ENCODE measurements around the gene SAPCD1. TPM values are rescaled to one million over a fixed set of nuclear protein-coding genes. Genes with fewer than 3 reads are reported as not detected.
"Not testable (repeated sequence)": the region's sequence is repeated elsewhere in the genome, so short reads cannot be mapped to it uniquely, and the experiment has no call there.

The SAPCD1 gene
- total RNA-seq, 2 experiments from 2014 or later, result 11.3 to 13.2 TPM

DNA sequence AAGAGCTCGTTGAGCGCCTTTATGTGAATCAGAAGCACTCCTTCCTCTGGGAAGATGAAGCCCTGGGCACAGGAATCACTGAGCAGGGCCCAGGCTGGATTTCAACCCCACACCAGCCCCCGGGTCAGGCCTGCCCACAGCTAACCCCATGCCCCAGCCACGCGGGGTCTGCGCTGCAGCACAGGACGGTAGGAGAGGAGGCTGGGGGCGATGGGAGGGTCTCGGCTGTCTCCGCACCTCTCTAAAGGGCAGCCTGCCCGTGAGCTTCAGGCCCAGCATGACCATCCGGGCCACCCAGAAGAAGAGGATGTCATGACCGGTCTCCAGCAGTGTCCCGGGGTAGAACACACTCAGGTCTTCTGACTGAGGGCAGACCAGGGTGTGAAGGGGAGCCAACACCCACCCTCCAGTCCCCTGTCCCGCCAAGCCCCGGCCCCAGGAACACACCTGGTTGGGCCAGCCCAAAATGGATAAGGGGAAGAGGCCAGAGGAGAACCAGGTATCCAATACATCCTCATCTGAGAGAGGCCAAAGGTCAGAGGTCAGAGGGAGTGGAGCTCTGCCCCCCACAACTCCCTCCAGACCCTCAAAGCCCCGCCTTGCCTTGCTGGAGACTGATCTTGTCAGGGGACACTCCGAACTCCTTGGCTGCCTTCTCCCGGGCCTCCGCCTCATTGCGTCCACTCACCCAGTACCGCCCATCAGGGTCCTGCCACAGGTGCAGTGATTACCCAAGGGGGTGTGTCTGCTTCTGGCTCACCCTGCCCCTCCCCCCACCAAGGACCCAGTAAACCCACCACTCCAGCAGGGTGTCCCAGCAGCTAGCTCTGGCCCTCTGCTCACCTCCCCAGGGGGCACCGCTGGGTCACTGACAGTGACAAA, 19.0 kb downstream of the SAPCD1 start:
- Mint-ChIP-seq H3K27me3 (no peaks in the 10 kb centered on the region), H3K9me3 (no peaks in the 10 kb centered on the region), H3K4me3 (no peak overlapping the region), H3K27ac (no peak overlapping the region), H3K36me3 (peaks cover 43% of the 10 kb centered on the region), H3K4me1 (ENCODE audit: low read depth) (peaks cover 14% of the 10 kb centered on the region)
- DNase-seq, result no peak
- POLR2A ChIA-PET, result no interaction called here
- intact Hi-C loops (cut with micrococcal nuclease), result no loop called here
- CTCF ChIA-PET, result interaction anchor here (1.0 to 3.3 kb wide), 3 partner anchors 9 to 14 kb away, joined by 3 to 15 read pairs (median 5); partner anchors contain the start of gene VARS1

DNA sequence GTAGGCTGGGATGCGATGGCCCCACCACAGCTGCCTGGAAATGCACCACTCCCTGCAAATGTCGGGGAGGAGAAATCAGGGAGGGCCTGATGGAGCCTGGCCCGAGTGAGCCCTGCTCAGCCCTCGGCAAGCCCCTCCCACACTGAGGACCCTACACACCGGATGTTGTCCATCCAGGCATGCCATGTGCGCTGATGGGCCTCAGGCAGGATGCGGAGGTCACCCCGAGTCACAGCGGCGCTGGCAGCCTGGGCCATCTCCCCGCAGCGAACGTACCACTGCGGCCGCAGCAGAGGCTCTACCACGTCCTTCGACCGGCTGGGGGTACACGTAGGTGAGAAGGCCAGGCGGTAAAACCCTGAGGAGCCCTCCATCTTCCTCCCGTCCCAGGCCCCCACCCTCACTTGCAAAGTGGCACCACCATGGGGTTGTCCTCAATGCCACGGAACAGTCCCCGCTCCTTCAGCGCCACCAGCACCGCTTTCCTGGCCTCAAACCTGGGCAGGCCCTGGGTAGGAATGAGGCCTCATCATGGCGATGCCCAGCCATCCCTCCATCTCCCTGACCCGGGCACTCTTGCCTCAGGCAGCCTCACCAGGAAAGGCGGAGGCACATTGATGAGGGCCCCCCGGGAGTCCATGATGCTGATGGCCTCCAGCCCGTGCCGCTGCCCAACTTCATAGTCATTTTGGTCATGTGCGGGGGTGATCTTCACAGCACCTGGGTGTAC, 19.8 kb downstream of the SAPCD1 start:
- peaks cover 43% of the 10 kb centered on the region for H3K36me3 Mint-ChIP-seq
- H3K27me3 Mint-ChIP-seq, result no peaks in the 10 kb centered on the region
- DNase-seq, result no peak
- H3K4me1 Mint-ChIP-seq (ENCODE audit: low read depth), result peaks cover 6% of the 10 kb centered on the region
- H3K27ac Mint-ChIP-seq, result no peak overlapping the region
- intact Hi-C loops (cut with micrococcal nuclease), result no loop called here
- POLR2A ChIA-PET, result no interaction called here
- CTCF ChIA-PET, result interaction anchor here (1.3 to 3.3 kb wide), 2 partner anchors 13 to 14 kb away, joined by 5 to 15 read pairs; partner anchors contain the start of gene VARS1
- no peaks in the 10 kb centered on the region for H3K9me3 Mint-ChIP-seq
- no peak overlapping the region for H3K4me3 Mint-ChIP-seq

- no peaks in the 10 kb centered on the region for H3K27me3 Mint-ChIP-seq
- intact Hi-C loops (cut with micrococcal nuclease), result no loop called here
- H3K4me3 Mint-ChIP-seq, result no peak overlapping the region
- H3K27ac Mint-ChIP-seq, result no peak overlapping the region
- peaks cover 3% of the 10 kb centered on the region for H3K4me1 Mint-ChIP-seq (ENCODE audit: low read depth)
- no peak for DNase-seq
- CTCF ChIA-PET, result interaction anchor here (1.7 kb wide), 1 partner anchor 11 kb away, joined by 5 read pairs; the partner anchor contains the start of gene VARS1
- H3K36me3 Mint-ChIP-seq, result peaks cover 42% of the 10 kb centered on the region
- POLR2A ChIA-PET, result interaction anchor here (0.7 to 1.1 kb wide), 3 partner anchors 14 to 94 kb away, joined by 3 read pairs; no protein-coding TSS in a partner anchor
- H3K9me3 Mint-ChIP-seq, result no peaks in the 10 kb centered on the region
Measured at GRCh38 chr6:31784098-31784925, 21.9 kb downstream of the SAPCD1 start.

DNA sequence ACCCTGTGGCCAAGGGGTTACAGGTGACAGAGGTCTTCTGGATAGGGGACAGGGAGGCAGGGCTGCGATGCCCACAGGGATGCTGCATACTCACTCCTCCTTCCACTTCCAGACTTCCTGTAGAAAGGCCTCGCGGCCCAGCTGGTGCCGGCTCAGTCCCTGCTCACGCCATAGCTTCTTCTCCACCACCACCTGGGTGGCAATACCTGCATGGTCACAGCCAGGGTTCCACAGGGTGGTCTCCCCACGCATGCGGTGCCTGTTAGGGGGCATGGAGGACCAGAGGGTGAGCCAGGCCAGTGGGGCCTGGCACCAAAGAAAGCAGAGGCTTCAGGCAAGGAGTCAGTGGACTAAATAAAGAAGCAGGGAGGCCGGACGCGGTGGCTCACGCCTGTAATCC, 23.0 kb downstream of the SAPCD1 start:
- no peak overlapping the region for H3K27ac Mint-ChIP-seq
- no peak overlapping the region for H3K4me3 Mint-ChIP-seq
- intact Hi-C loops (cut with micrococcal nuclease), result no loop called here
- ChIA-PET CTCF (interaction anchor here (0.6 to 1.8 kb wide), 3 partner anchors 10 to 17 kb away, joined by 3 to 8 read pairs (median 5); partner anchors contain the start of gene VARS1), POLR2A (interaction anchor here (0.9 kb wide), 1 partner anchor 101 kb away, joined by 3 read pairs; no protein-coding TSS in a partner anchor)
- peaks cover 43% of the 10 kb centered on the region for H3K36me3 Mint-ChIP-seq
- DNase-seq, result no peak
- H3K27me3 Mint-ChIP-seq, result no peaks in the 10 kb centered on the region
- peaks cover 6% of the 10 kb centered on the region for H3K4me1 Mint-ChIP-seq (ENCODE audit: low read depth)
- H3K9me3 Mint-ChIP-seq, result no peaks in the 10 kb centered on the region

- Mint-ChIP-seq H3K9me3 (no peaks in the 10 kb centered on the region), H3K36me3 (peaks cover 28% of the 10 kb centered on the region), H3K4me3 (no peak overlapping the region), H3K27me3 (no peaks in the 10 kb centered on the region), H3K27ac (peak overlapping the region; percentile 55), H3K4me1 (ENCODE audit: low read depth) (peaks cover 31% of the 10 kb centered on the region)
- CTCF ChIA-PET, result interaction anchor here (0.6 to 2.6 kb wide), 17 partner anchors 8 to 250 kb away, joined by 3 to 18 read pairs (median 6); partner anchors contain the start of genes CLIC1, HSPA1B, LSM2 and MSH5
- intact Hi-C loops (cut with micrococcal nuclease), result no loop called here
- POLR2A ChIA-PET, result interaction anchor here (1.0 to 1.3 kb wide), 2 partner anchors 42 to 116 kb away, joined by 3 to 5 read pairs; no protein-coding TSS in a partner anchor
- DNase-seq, result peak; percentile 50
Measured at GRCh38 chr6:31791324-31792089, 29.1 kb downstream of the SAPCD1 start.

GRCh38 chr6:31792090-31792374, 29.6 kb downstream of the SAPCD1 start:
- Mint-ChIP-seq H3K27ac (no peak overlapping the region), H3K36me3 (peaks cover 25% of the 10 kb centered on the region), H3K9me3 (no peaks in the 10 kb centered on the region), H3K27me3 (no peaks in the 10 kb centered on the region), H3K4me1 (ENCODE audit: low read depth) (peaks cover 32% of the 10 kb centered on the region), H3K4me3 (no peak overlapping the region)
- POLR2A ChIA-PET, result no interaction called here
- intact Hi-C loops (cut with micrococcal nuclease), result no loop called here
- DNase-seq, result no peak
- CTCF ChIA-PET, result interaction anchor here (0.6 to 2.0 kb wide), 8 partner anchors 8 to 74 kb away, joined by 3 to 14 read pairs (median 8); partner anchors contain the start of genes LSM2, MSH5 and VWA7

GRCh38 chr6:31792761-31793171, 30.3 kb downstream of the SAPCD1 start:
- POLR2A ChIA-PET, result no interaction called here
- Mint-ChIP-seq H3K36me3 (peaks cover 29% of the 10 kb centered on the region), H3K4me1 (ENCODE audit: low read depth) (peaks cover 40% of the 10 kb centered on the region), H3K4me3 (no peak overlapping the region), H3K27ac (peak overlapping the region; percentile 10), H3K9me3 (no peaks in the 10 kb centered on the region), H3K27me3 (no peaks in the 10 kb centered on the region)
- peak; percentile 40 for DNase-seq
- intact Hi-C loops (cut with micrococcal nuclease), result no loop called here
- CTCF ChIA-PET, result interaction anchor here (0.7 to 0.8 kb wide), 2 partner anchors 28 to 34 kb away, joined by 3 read pairs; no protein-coding TSS in a partner anchor

GRCh38 chr6:31793927-31794245, 31.4 kb downstream of the SAPCD1 start:
- H3K27ac Mint-ChIP-seq, result peak overlapping the region; percentile 84
- CTCF ChIA-PET, DNase-seq, H3K27me3 Mint-ChIP-seq, H3K9me3 Mint-ChIP-seq, POLR2A ChIA-PET: not testable (repeated sequence)
- intact Hi-C loops (cut with micrococcal nuclease), result loop anchor here (2.0 kb wide), 2 partner anchors 17 to 33 kb away; partner anchors contain the start of genes HSPA1B and VWA7
- peaks cover 46% of the 10 kb centered on the region for H3K4me1 Mint-ChIP-seq (ENCODE audit: low read depth)
- H3K4me3 Mint-ChIP-seq, result peak overlapping the region; percentile 98
- peaks cover 28% of the 10 kb centered on the region for H3K36me3 Mint-ChIP-seq

- no peak for DNase-seq
- Mint-ChIP-seq H3K27me3 (no peaks in the 10 kb centered on the region), H3K4me1 (ENCODE audit: low read depth) (peaks cover 45% of the 10 kb centered on the region), H3K27ac (peak overlapping the region; percentile 84), H3K36me3 (peaks cover 25% of the 10 kb centered on the region), H3K9me3 (no peaks in the 10 kb centered on the region), H3K4me3 (peak overlapping the region; percentile 98)
- CTCF ChIA-PET, result interaction anchor here (0.7 to 2.8 kb wide), 5 partner anchors 10 to 69 kb away, joined by 4 to 16 read pairs (median 5); partner anchors contain the start of genes MSH5 and NEU1
- POLR2A ChIA-PET, result interaction anchor here (1.0 to 2.5 kb wide), 7 partner anchors 8 to 54 kb away, joined by 3 to 21 read pairs (median 3); partner anchors contain the start of genes LSM2, MSH5 and VWA7
- intact Hi-C loops (cut with micrococcal nuclease), result loop anchor here (2.0 kb wide), 2 partner anchors 18 to 32 kb away; partner anchors contain the start of genes HSPA1B and VWA7
Measured at GRCh38 chr6:31794294-31794865, 31.9 kb downstream of the SAPCD1 start.

DNA sequence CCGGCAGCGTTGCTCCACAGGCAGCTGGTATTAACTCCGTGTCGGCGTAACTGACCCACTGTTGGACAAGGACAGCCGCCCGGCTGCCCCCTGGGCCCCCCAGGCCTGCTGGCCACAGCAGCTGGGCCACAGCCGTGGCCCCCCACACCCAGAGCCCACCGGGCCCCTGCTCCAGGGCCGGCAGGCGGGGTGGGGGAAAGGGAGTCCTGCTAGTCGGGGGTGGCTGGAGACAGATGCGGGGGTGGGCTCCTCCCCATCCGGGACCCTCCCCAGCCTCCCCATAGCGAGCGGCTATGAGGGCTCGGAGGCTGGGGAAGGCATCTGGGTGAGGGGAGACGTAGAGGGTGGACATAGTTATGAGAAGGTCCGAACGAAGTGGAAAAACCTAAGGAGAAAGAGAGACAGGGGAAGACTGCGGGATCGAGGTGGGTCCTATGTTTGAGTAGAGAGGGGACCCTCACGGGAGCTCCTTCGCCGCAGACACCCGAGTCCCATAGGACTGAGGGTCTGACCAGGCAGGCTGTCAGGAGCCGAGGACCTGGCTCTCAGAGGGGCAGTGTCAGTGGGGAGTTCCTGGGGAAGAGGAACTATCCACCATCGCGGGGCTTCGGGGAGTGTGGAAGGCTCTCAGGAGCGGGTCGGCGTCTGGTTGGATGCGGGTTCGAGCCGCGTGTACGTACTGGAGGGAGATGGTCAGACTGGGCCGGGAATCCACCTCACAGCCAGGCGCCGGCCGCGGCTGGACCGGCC, 32.6 kb downstream of the SAPCD1 start:
- POLR2A ChIA-PET, result interaction anchor here (0.8 to 2.5 kb wide), 10 partner anchors 8 to 55 kb away, joined by 3 to 21 read pairs (median 4); partner anchors contain the start of genes HSPA1A, HSPA1B, HSPA1L and LSM2
- CTCF ChIA-PET, result interaction anchor here (0.7 to 2.8 kb wide), 13 partner anchors 9 to 68 kb away, joined by 3 to 30 read pairs (median 5); partner anchors contain the start of genes HSPA1A, HSPA1L, LSM2 and MSH5
- DNase-seq, result no peak
- Mint-ChIP-seq H3K27ac (peak overlapping the region; percentile 91), H3K36me3 (peaks cover 22% of the 10 kb centered on the region), H3K4me1 (ENCODE audit: low read depth) (peaks cover 42% of the 10 kb centered on the region), H3K27me3 (no peaks in the 10 kb centered on the region), H3K4me3 (peak overlapping the region; percentile 98), H3K9me3 (no peaks in the 10 kb centered on the region)
- intact Hi-C loops (cut with micrococcal nuclease), result loop anchor here (2.0 kb wide), 2 partner anchors 18 to 32 kb away; partner anchors contain the start of genes HSPA1B and VWA7
